Loucy (cell line): ENCODE measurements around the gene SHROOM2.

ENCODE experiments used
- H2AFZ ChIP-seq: fragments of 200-600 bp; sonication (generic); 2 replicates; pipeline ENCODE4 v1.6.0; 2016; ENCODE audit warnings: antibody characterized with exemption, mild to moderate bottlenecking, low read length, moderate library complexity
- H3F3A ChIP-seq: fragments of 200-600 bp; 2 replicates; pipeline ENCODE4 v1.6.0; 2016; ENCODE audit warnings: antibody characterized with exemption, low read depth, mild to moderate bottlenecking
- H3K27me3 ChIP-seq: fragments of 200-600 bp; sonication (generic); 2 replicates; pipeline ENCODE4 v1.6.1; 2014; ENCODE audit warnings: low read length, mild to moderate bottlenecking; ENCODE audit not compliant: insufficient read depth, poor library complexity, severe bottlenecking
- H3K36me3 ChIP-seq: fragments of 200-600 bp; sonication (generic); 2 replicates; pipeline ENCODE4 v1.6.1; 2016; ENCODE audit warnings: low read length; ENCODE audit not compliant: insufficient read depth
- H3K4me1 ChIP-seq: fragments of 200-600 bp; sonication (generic); 2 replicates; pipeline ENCODE4 v1.5.1; 2014; ENCODE audit warnings: low read length, mild to moderate bottlenecking; ENCODE audit not compliant: insufficient read depth, poor library complexity, severe bottlenecking
- H3K4me2 ChIP-seq: fragments of 200-600 bp; sonication (generic); 2 replicates; pipeline ENCODE4 v1.6.0; 2014; ENCODE audit warnings: antibody characterized with exemption, low read length, low read depth, mild to moderate bottlenecking; ENCODE audit not compliant: poor library complexity, severe bottlenecking
- H3K4me3 ChIP-seq: fragments of 200-600 bp; sonication (generic); 2 replicates; pipeline ENCODE4 v1.5.1; 2014; ENCODE audit warnings: low read length, mild to moderate bottlenecking, mixed read lengths; ENCODE audit not compliant: poor library complexity, severe bottlenecking
- H3K79me2 ChIP-seq: fragments of 200-600 bp; sonication (generic); 2 replicates; pipeline ENCODE4 v1.6.1; 2014; ENCODE audit warnings: low read length; ENCODE audit not compliant: insufficient read depth
- H3K9ac ChIP-seq: fragments of 200-600 bp; sonication (generic); 2 replicates; pipeline ENCODE4 v1.6.0; 2014; ENCODE audit warnings: mild to moderate bottlenecking, low read depth, low read length, moderate library complexity; ENCODE audit not compliant: poor library complexity, severe bottlenecking
- H3K9me2 ChIP-seq: fragments of 200-600 bp; sonication (generic); replicated peaks from 2 replicates; pipeline ENCODE4 v1.6.1; 2016; ENCODE audit warnings: low read depth, low read length, mixed read lengths
- H3K9me3 ChIP-seq: fragments of 200-600 bp; sonication (generic); 2 replicates; pipeline ENCODE4 v1.6.1; 2014; ENCODE audit warnings: mild to moderate bottlenecking, antibody characterized with exemption, low read length, low read depth; ENCODE audit not compliant: insufficient read depth
- H4K20me1 ChIP-seq: fragments of 200-600 bp; sonication (generic); 2 replicates; pipeline ENCODE4 v1.6.0; 2014; ENCODE audit warnings: antibody characterized with exemption, low read length, mild to moderate bottlenecking; ENCODE audit not compliant: insufficient read depth, poor library complexity, severe bottlenecking
- CTCF ChIP-seq: fragments of 200-600 bp; sonication (generic); conservative IDR thresholded peaks from 2 replicates; pipeline ENCODE4 v1.5.1; 2014; ENCODE audit warnings: mild to moderate bottlenecking, antibody characterized with exemption, low read length
- EZH2phosphoT487 ChIP-seq: fragments of 200-600 bp; IDR thresholded peaks from 2 replicates; pipeline ENCODE4 v1.6.1; 2018; ENCODE audit warnings: antibody characterized with exemption, mild to moderate bottlenecking, moderate library complexity, borderline replicate concordance

Gene SHROOM2

DNA sequence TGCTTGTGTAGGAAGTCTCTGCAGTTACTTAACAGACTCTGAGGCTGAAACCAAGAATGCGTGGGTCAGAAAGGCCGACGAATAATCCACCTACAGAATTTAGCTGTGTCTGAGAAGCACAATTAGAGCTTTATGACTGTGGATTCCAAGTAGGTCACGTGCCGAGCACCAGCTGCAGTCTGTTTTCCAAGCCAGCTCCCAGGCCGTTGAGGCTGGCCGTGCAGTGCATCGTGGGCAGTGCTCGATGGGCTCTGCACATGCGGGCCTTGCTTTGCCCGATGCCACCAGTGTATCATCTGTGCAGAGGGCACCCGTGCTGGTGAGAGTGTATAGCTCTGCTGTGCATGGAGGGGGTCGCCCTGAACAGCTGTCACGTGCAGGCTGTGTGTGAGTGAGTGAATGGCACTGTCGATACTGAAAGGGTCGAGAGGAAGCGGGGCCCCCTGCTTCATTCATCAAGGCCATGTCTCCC lies 113.4 kb downstream of the SHROOM2 start:
- Histone ChIP-seq H3K9ac (no peak overlapping the region), H3K4me3 (no peak overlapping the region), H3K4me2 (no peak overlapping the region), H3F3A (no peaks in the 10 kb centered on the region), H4K20me1 (no peaks in the 10 kb centered on the region), H3K36me3 (no peaks in the 10 kb centered on the region), H3K9me2 (no peaks in the 10 kb centered on the region), H3K27me3 (no peaks in the 10 kb centered on the region), H3K79me2 (no peaks in the 10 kb centered on the region), H3K4me1 (no peaks in the 10 kb centered on the region), H3K9me3 (no peaks in the 10 kb centered on the region), H2AFZ (no peak overlapping the region)
- TF ChIP-seq EZH2phosphoT487, result no peak
- no peak for TF ChIP-seq CTCF

GRCh38 chrX:9902656-9903055 lies 116.4 kb downstream of the SHROOM2 start:
- Histone ChIP-seq H2AFZ (no peak overlapping the region), H3K9me2 (no peaks in the 10 kb centered on the region), H3K4me3 (no peak overlapping the region), H3K9me3 (no peaks in the 10 kb centered on the region), H3K4me1 (no peaks in the 10 kb centered on the region), H3K27me3 (no peaks in the 10 kb centered on the region), H4K20me1 (no peaks in the 10 kb centered on the region), H3K9ac (no peak overlapping the region), H3K79me2 (no peaks in the 10 kb centered on the region), H3K4me2 (no peak overlapping the region), H3K36me3 (no peaks in the 10 kb centered on the region), H3F3A (no peaks in the 10 kb centered on the region)
- TF ChIP-seq EZH2phosphoT487 (no peak), CTCF (no peak)

- Histone ChIP-seq H3K9me3 (no peaks in the 10 kb centered on the region), H3K9me2 (no peaks in the 10 kb centered on the region), H2AFZ (no peak overlapping the region), H3K4me1 (no peaks in the 10 kb centered on the region), H3K27me3 (no peaks in the 10 kb centered on the region), H3K4me2 (no peak overlapping the region), H3K9ac (no peak overlapping the region), H3K4me3 (no peak overlapping the region), H3F3A (no peaks in the 10 kb centered on the region), H4K20me1 (no peaks in the 10 kb centered on the region), H3K36me3 (no peaks in the 10 kb centered on the region), H3K79me2 (no peaks in the 10 kb centered on the region)
- no peak for TF ChIP-seq CTCF
- no peak for TF ChIP-seq EZH2phosphoT487
Measured at GRCh38 chrX:9903146-9903545, 116.9 kb downstream of the SHROOM2 start.
